Right lobe of liver (tissue), 6 donors: Measurements from ENCODE around the gene SAMHD1. TPM values are rescaled to one million over a fixed set of nuclear protein-coding genes. Genes with fewer than 3 reads are reported as not detected.
"Not testable (repeated sequence)": the region's sequence is repeated elsewhere in the genome, so short reads cannot be mapped to it uniquely, and the experiment has no call there.

Source experiments
- ATAC-seq, 4 donors: fragments of 200-7000 bp; cut with Tn5 transposase; one replicate each; pipeline ENCODE4 v1.9.1; 2020; ENCODE audit warnings: mild to moderate bottlenecking in 4 of 4, moderate library complexity in 4 of 4
- DNase-seq, 3 donors: peaks; one replicate each; pipeline ENCODE4 v3.0.0-alpha.2; 2020
- H3K27ac ChIP-seq, 3 donors: fragments of 200-600 bp; one replicate each; pipeline ENCODE4 v1.8.0; 2022
- H3K27me3 ChIP-seq, 2 donors: fragments of 200-600 bp; one replicate each; pipeline ENCODE4 v1.8.0; 2022
- H3K36me3 ChIP-seq, 4 donors: fragments of 200-600 bp; sonication (generic) in 1 of 4; one replicate each; pipeline versions ENCODE4 v1.5.1 to v1.8.0; 2017 to 2022; ENCODE audit warnings: control low read depth in 1 of 4
- H3K4me1 ChIP-seq, 4 donors: fragments of 200-600 bp; sonication (generic) in 1 of 4; one replicate each; pipeline versions ENCODE4 v1.5.1 to v1.8.0; 2017 to 2022; ENCODE audit warnings: control low read depth in 1 of 4
- H3K4me3 ChIP-seq, 3 donors: fragments of 200-600 bp; one replicate each; pipeline ENCODE4 v1.8.0; 2022
- H3K9me3 ChIP-seq, 4 donors: fragments of 200-600 bp; sonication (generic) in 1 of 4; one replicate each; pipeline versions ENCODE4 v1.5.1 to v1.8.0; 2017 to 2022; ENCODE audit warnings: control low read depth in 1 of 4
- CTCF ChIP-seq, 4 donors: fragments of 200-600 bp in 3 of 4; fragments of 450-650 bp in 1 of 4; IDR thresholded peaks; one replicate each; pipeline versions ENCODE4 v1.5.1 to v1.8.0; 2016 to 2022; ENCODE audit warnings: antibody characterized with exemption in 4 of 4, mild to moderate bottlenecking in 2 of 4
- POLR2A ChIP-seq: fragments of 450-650 bp; IDR thresholded peaks from one replicate; pipeline ENCODE4 v1.6.1; 2017; ENCODE audit warnings: antibody characterized with exemption, mild to moderate bottlenecking
- WGBS: methylation state at CpG from one replicate; pipeline ENCODE4 v1.1.6; 2018; ENCODE audit warnings: low coverage, low lambda C conversion rate; ENCODE audit not compliant: insufficient coverage; ENCODE audit errors: missing lambda C conversion rate; 5-methylcytosine and 5-hydroxymethylcytosine counted together
- intact Hi-C, 2 donors: fragments of 100-400 bp; cut with DNase I; formaldehyde crosslinking; loops; one replicate each; pipeline versions ENCODE4 v1.11.2 to v1.14.1; 2022
- total RNA-seq, 6 experiments: library from RNA; depleted of rRNA in 2 of 6; stranded (reverse); fragments of >200 nt in 2 of 6; fragmentation: NEBNext Ultra II Directional in 3 of 6; extraction: Animal tissue kit (Norgen Biotek cat#: 25700) in 3 of 6; gene quantifications; one replicate each; pipeline versions ENCODE4 v1.1.0 to v1.2.4, GENCODE V29; 2016 to 2023
- donor health status: DM: no; HTN: yes; CAD: no.
- donor health status: DM: no; HTN: no; CAD: no.
- donor health status: DM: no; HTN: no; CAD: no.
- donor health status: DM: no; HTN: yes; CAD: no.
- donor health status: DM: no; HTN: yes; CAD: no.

The SAMHD1 gene
- total RNA-seq, 6 experiments from 2014 or later = 22.6 to 40.5 (median 30.7) TPM

- 12% methylated on average over 8 of the region's 24 CpGs for WGBS
- H3K27me3 ChIP-seq = no peaks in the 10 kb centered on the region
- DNase-seq (peak in 1 of 3 donors; percentile 57), ATAC-seq (peak in 1 of 4 donors; percentile 0)
- H3K36me3 ChIP-seq = peaks cover 0 to 5% (median 2%) of the 10 kb centered on the region in 4 donors
- intact Hi-C loops = no loop called here
- peak overlapping the region; percentile 56 to 81 (median 77) for H3K27ac ChIP-seq
- no peaks in the 10 kb centered on the region for H3K9me3 ChIP-seq
- peaks cover 0 to 54% (median 17%) of the 10 kb centered on the region in 4 donors for H3K4me1 ChIP-seq
- TF ChIP-seq POLR2A = no peak
- TF ChIP-seq CTCF (IDR thresholded peaks at IDR 0.05) = no peak
- peak overlapping the region; percentile 92 to 99 (median 96) for H3K4me3 ChIP-seq
Observed at GRCh38 chr20:36950414-36951197, 902 bp downstream of the SAMHD1 start.

DNA sequence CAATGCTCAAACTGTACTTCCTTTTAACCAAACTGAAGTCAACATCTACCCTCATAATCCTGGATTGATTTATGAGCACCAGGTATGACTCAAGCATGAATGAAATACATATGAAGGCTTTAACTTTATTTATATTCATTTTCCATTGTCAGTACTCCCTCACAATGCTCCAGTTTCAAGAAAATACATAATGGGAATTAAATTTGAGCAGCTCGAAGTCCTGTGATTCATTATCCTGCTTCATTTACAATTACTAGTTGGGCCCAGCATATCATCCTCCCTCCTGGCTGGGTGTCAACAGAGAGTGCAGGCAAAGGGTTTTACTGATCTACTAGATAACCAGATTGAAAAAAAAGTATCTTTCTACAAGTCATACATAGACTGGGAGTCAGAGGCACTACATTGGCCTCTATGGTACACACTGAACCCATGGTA is 10.1 kb downstream of the SAMHD1 start:
- H3K27ac ChIP-seq = peak overlapping the region in 1 of 3 donors; percentile 14
- 64% methylated on average over 1 of the region's 1 CpG for WGBS
- H3K36me3 ChIP-seq = peaks cover 0 to 23% (median 4%) of the 10 kb centered on the region in 4 donors
- TF ChIP-seq CTCF (IDR thresholded peaks at IDR 0.05) = no peak
- TF ChIP-seq POLR2A = no peak
- H3K9me3 ChIP-seq = no peaks in the 10 kb centered on the region
- no peaks in the 10 kb centered on the region for H3K27me3 ChIP-seq
- DNase-seq = peak in 1 of 3 donors; percentile 39
- H3K4me3 ChIP-seq = no peak overlapping the region
- intact Hi-C loops = no loop called here
- H3K4me1 ChIP-seq = peaks cover 0 to 41% (median 11%) of the 10 kb centered on the region in 4 donors
- ATAC-seq = peak in 1 of 4 donors; percentile 9

GRCh38 chr20:36937402-36937770 is 14.1 kb downstream of the SAMHD1 start:
- TF ChIP-seq CTCF (IDR thresholded peaks at IDR 0.05) = no peak
- no peak for TF ChIP-seq POLR2A
- peaks cover 0 to 42% (median 14%) of the 10 kb centered on the region in 4 donors for H3K4me1 ChIP-seq
- H3K27me3 ChIP-seq = no peaks in the 10 kb centered on the region
- no peak for DNase-seq
- H3K4me3 ChIP-seq = no peak overlapping the region
- peak overlapping the region in 1 of 3 donors; percentile 10 for H3K27ac ChIP-seq
- peaks cover 0 to 7% (median 3%) of the 10 kb centered on the region in 4 donors for H3K36me3 ChIP-seq
- H3K9me3 ChIP-seq = no peaks in the 10 kb centered on the region
- ATAC-seq = no peak
- intact Hi-C loops = no loop called here

DNA sequence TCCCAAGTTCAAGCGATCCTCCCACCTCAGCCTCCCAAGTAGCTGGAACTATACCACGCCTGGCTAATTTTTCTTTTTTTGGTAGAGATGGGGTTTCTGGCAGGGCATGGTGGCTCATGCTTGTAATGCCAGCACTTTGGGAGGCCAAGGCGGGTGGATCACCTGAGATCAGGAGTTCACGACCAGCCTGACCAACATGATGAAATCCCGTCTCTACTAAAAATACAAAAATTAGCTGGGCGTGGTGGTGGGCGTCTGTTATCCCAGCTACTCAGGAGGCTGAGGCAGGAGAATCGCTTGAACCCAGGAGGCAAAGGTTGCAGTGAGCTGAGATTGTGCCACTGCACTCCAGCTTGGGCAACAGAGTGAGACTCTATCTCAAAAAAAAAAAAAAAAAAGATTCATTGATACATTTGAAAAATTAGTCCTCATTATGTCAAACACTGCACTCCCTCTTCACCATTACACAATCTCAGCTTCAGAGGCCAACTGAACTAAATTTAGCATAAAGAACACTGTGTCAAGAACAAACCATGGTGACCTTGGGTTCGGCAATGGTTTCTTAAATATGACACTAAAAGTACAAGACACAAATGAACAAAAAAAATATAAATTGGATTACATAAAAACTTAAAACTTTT is 14.6 kb downstream of the SAMHD1 start:
- H3K4me3 ChIP-seq, intact Hi-C loops, H3K9me3 ChIP-seq, H3K36me3 ChIP-seq, H3K27me3 ChIP-seq: not testable (repeated sequence)
- peak in 3 of 4 donors; percentile 53 to 59 (median 59) for ATAC-seq
- WGBS = 49% methylated on average over 6 of the region's 9 CpGs
- DNase-seq = peak in 1 of 3 donors; percentile 33
- Histone ChIP-seq H3K4me1 (peaks cover 0 to 44% (median 12%) of the 10 kb centered on the region in 4 donors), H3K27ac (peak overlapping the region in 2 of 3 donors; percentile 10 to 29)

DNA sequence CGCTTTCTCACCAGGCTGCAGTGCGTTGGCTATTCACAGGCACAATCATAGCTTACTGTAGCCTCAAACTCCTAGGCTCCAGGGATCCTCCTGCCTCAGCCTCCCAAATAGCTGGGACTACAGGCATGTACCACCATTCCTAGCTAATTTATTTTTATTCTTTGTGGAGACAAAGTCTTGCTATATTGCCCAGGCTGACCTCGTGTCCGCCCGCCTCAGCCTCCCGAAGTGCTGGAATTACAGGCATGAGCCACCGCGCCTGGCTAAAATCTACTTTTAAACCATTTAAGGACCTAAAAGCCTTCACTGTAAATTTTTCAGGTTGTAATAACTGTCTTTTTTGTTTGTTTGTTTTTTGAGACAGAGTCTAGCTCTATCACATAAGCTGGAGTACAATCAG is 15.2 kb downstream of the SAMHD1 start:
- Histone ChIP-seq H3K9me3 (no peaks in the 10 kb centered on the region), H3K4me1 (peaks cover 0 to 42% (median 13%) of the 10 kb centered on the region in 4 donors), H3K27ac (peak overlapping the region in 2 of 3 donors; percentile 10 to 29), H3K4me3 (no peak overlapping the region), H3K27me3 (no peaks in the 10 kb centered on the region), H3K36me3 (peaks cover 0 to 12% (median 4%) of the 10 kb centered on the region in 4 donors)
- WGBS = 87% methylated on average over 6 of the region's 8 CpGs
- no peak for ATAC-seq
- peak in 1 of 3 donors; percentile 14 for DNase-seq
- TF ChIP-seq CTCF (IDR thresholded peaks at IDR 0.05) (no peak), POLR2A (no peak)
- intact Hi-C loops = no loop called here

DNA sequence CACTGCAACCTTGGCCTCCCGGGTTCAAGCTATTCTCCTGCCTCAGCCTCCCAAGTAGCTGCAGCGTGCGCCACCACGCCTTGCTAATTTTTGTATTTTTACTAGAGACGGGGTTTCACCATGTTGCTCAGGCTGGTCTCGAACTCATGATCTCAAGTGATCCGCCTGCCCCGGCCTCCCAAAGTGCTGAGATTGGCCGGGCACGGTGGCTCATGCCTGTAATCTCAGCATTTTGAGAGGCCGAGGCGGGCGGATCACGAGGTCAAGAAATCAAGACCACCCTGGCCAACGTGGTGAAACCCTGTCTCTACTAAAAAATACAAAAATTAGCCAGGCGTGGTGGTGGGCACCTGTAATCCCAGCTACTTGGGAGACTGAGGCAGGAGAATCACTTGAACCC is 17.9 kb downstream of the SAMHD1 start:
- H3K4me3 ChIP-seq, intact Hi-C loops, H3K27me3 ChIP-seq, H3K9me3 ChIP-seq, ATAC-seq: not testable (repeated sequence)
- WGBS = 96% methylated on average over 16 of the region's 16 CpGs
- peaks cover 0 to 18% (median 9%) of the 10 kb centered on the region in 4 donors for H3K36me3 ChIP-seq
- H3K27ac ChIP-seq = peak overlapping the region in 1 of 3 donors; percentile 28
- DNase-seq = peak in 1 of 3 donors; percentile 36
- peaks cover 0 to 46% (median 20%) of the 10 kb centered on the region in 4 donors for H3K4me1 ChIP-seq
